ENCODE measurements around the gene ANK3. TPM values are rescaled to one million over a fixed set of nuclear protein-coding genes. Genes with fewer than 3 reads are reported as not detected.

ANK3 gene
- total RNA-seq, 4 donors from 2014 or later, result 125 to 171 (median 149) TPM

DNA sequence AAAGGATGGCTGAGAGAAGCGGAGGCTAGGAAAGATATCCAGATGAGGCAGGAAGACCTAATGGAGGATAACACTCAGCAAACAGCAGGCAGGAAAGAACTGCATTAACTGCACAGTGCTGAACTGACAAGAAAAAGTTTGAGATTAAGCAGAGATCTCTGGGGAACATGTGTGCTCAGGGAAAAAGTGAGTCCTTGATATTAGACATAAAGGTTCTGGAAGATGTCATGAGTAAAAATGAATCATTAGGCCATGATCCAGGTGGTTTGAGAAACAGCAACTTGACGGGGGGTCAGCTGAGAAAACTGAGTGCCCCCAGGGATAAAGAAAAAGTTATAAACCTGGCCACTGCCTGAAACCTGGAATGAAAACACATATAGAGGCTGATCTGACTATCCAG, 27.3 kb upstream of the ANK3 start:
- H3K4me1 ChIP-seq, result no peaks in the 10 kb centered on the region
- intact Hi-C loops (cut with DNase I; ENCODE audit: low total_unique reads), result no loop called here

DNA sequence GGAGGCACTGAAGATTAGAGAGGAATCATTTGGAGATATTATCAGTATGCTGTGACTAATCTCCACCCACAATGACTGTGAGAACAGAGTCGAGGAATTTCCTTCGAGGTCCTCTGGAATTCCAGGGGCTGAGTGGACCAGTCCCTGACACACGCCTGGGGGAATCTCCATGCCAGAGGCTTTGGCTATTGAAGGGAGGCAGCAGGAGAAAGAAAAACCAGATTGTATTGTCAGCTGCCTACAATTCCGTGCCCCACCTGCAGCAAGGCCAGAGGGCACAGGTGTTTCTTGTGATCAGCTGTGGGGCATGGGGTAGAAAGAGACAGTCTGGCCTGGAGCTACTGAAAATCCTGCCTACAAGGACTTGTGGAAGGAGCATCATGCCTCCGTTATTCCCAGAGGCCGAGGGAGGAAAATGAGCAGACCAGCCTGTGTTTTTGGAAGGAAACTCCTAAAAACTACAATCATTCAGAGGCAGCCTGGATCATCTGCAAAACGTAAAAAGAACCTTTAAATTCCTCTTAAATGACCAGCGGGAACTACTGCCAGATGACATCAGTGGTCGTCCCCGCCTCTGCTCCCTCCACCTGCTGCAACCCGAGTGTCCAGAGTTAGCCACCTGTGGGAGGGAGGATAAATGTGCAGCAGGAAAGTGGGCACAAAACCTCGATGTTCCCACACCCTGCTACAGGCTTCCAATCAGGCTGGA, 25.4 kb upstream of the ANK3 start:
- Histone ChIP-seq H3K36me3 (no peaks in the 10 kb centered on the region), H3K27me3 (no peaks in the 10 kb centered on the region), H3K4me1 (no peaks in the 10 kb centered on the region), H3K4me3 (no peak overlapping the region), H3K27ac (no peak overlapping the region), H3K9me3 (no peaks in the 10 kb centered on the region)
- in situ Hi-C loops (cut with MboI; ENCODE audit: low sequenced_read_pairs in 4 of 4) (no loop called here), intact Hi-C loops (cut with DNase I; ENCODE audit: low total_unique reads) (no loop called here)
- no peak for DNase-seq
- ATAC-seq, result no peak
- TF ChIP-seq, protein P1, sequence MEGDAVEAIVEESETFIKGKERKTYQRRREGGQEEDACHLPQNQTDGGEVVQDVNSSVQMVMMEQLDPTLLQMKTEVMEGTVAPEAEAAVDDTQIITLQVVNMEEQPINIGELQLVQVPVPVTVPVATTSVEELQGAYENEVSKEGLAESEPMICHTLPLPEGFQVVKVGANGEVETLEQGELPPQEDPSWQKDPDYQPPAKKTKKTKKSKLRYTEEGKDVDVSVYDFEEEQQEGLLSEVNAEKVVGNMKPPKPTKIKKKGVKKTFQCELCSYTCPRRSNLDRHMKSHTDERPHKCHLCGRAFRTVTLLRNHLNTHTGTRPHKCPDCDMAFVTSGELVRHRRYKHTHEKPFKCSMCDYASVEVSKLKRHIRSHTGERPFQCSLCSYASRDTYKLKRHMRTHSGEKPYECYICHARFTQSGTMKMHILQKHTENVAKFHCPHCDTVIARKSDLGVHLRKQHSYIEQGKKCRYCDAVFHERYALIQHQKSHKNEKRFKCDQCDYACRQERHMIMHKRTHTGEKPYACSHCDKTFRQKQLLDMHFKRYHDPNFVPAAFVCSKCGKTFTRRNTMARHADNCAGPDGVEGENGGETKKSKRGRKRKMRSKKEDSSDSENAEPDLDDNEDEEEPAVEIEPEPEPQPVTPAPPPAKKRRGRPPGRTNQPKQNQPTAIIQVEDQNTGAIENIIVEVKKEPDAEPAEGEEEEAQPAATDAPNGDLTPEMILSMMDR (IDR thresholded peaks at IDR 0.05 in 4 of 5, conservative IDR thresholded peaks at IDR 0.05 in 1 of 5), result no peak
- no peak for TF ChIP-seq POLR2A (IDR thresholded peaks at IDR 0.05)

More for the DNA sequence above, 27.3 kb upstream of the ANK3 start:
- in situ Hi-C loops (cut with MboI; ENCODE audit: low sequenced_read_pairs in 4 of 4), result no loop called here
- Histone ChIP-seq H3K9me3 (no peaks in the 10 kb centered on the region), H3K4me3 (no peak overlapping the region), H3K27me3 (no peaks in the 10 kb centered on the region), H3K27ac (no peak overlapping the region), H3K36me3 (no peaks in the 10 kb centered on the region)
- DNase-seq (no peak), ATAC-seq (no peak)
- TF ChIP-seq, protein P1 (IDR thresholded peaks at IDR 0.05 in 4 of 5, conservative IDR thresholded peaks at IDR 0.05 in 1 of 5), result no peak
- no peak for TF ChIP-seq POLR2A (IDR thresholded peaks at IDR 0.05)

DNA sequence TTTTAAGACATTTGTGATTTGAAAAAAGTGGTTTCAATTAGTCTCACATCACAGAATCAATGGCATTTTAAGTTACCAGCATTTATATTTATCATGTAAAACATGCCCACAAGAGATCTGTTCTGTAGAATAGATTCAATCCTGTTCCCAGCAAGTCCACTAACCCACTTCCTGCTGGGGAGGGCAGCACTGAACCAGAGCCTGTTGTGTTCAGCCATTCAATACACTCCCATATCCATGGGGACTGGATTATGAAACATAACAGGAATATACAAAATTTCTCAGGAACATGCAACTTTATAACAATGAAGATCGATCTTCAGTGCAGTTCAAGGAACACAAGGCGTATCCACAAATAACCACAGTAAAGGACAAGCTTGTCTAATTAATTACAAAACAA, 24.4 kb upstream of the ANK3 start:
- H3K4me3 ChIP-seq, result no peak overlapping the region
- DNase-seq (no peak), ATAC-seq (no peak)
- H3K27me3 ChIP-seq, result no peaks in the 10 kb centered on the region
- H3K36me3 ChIP-seq, result no peaks in the 10 kb centered on the region
- H3K9me3 ChIP-seq, result no peaks in the 10 kb centered on the region
- intact Hi-C loops (cut with DNase I; ENCODE audit: low total_unique reads), result no loop called here
- no peak overlapping the region for H3K27ac ChIP-seq
- TF ChIP-seq, protein P1 (IDR thresholded peaks at IDR 0.05 in 4 of 5, conservative IDR thresholded peaks at IDR 0.05 in 1 of 5), result no peak
- TF ChIP-seq POLR2A (IDR thresholded peaks at IDR 0.05), result no peak
- in situ Hi-C loops (cut with MboI; ENCODE audit: low sequenced_read_pairs in 4 of 4), result no loop called here
- no peaks in the 10 kb centered on the region for H3K4me1 ChIP-seq

DNA sequence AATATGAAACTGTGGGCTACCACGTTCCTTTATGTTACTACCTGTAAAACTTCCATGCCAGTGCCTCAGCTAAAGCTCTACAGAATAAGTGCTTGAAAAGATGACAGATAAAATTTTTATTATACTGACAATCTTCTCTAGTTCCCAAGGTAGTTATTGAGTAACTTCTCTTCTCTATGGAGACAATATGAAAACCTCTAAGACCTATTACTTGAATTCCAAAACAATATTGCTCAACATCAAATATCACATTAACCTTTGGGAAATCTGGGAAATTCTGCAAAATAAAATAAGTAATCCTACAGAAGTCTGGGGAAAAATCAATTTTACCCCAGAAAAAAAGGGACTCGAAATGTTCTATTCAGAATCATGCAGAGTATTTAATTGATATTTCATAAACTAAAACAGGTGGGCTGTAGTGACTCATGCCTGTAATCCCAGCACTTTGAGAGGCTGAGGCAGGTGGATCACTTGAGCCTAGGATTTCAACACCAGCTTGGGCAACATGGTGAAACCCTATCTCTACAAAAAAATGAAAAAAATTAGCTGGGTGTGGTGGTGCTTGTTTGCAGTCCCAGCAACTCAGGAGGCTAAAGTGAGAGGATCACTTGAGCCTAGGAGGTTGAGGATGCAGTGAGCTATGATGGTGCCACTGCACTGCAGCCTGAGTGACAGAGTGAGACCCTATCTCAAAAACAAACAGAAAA, 23.8 kb upstream of the ANK3 start:
- intact Hi-C loops (cut with DNase I; ENCODE audit: low total_unique reads), result no loop called here
- in situ Hi-C loops (cut with MboI; ENCODE audit: low sequenced_read_pairs in 4 of 4), result no loop called here
- Histone ChIP-seq H3K36me3 (no peaks in the 10 kb centered on the region), H3K27me3 (no peaks in the 10 kb centered on the region), H3K4me1 (no peaks in the 10 kb centered on the region), H3K27ac (no peak overlapping the region), H3K9me3 (no peaks in the 10 kb centered on the region), H3K4me3 (no peak overlapping the region)
- no peak for TF ChIP-seq POLR2A (IDR thresholded peaks at IDR 0.05)
- TF ChIP-seq, protein P1 (IDR thresholded peaks at IDR 0.05 in 4 of 5, conservative IDR thresholded peaks at IDR 0.05 in 1 of 5), result no peak
- ATAC-seq, result peak in 1 of 2 donors; percentile 74
- peak in 1 of 2 donors; percentile 39 for DNase-seq
